H9 (cell line): Measurements from ENCODE around the gene PDLIM3. TPM values are rescaled to one million over a fixed set of nuclear protein-coding genes. Genes with fewer than 3 reads are reported as not detected.
A peak's percentile ranks its signal among the peaks of the same experiment; 100 is the strongest.

ENCODE experiments used
- DNase-seq: peaks from one replicate; pipeline ENCODE4 v3.0.0-alpha.2; 2017
- H2AFZ ChIP-seq: one replicate; pipeline ENCODE4 v1.6.1; 2013; ENCODE audit warnings: mild to moderate bottlenecking, low read length, control low read depth, moderate library complexity
- H2AK5ac ChIP-seq: 2 replicates; pipeline ENCODE4 v1.6.1; 2013; ENCODE audit warnings: low read length, control low read depth, mixed read lengths; ENCODE audit not compliant: insufficient read length
- H2BK120ac ChIP-seq: one replicate; pipeline ENCODE4 v1.6.1; 2013; ENCODE audit warnings: low read depth, mild to moderate bottlenecking, low read length, control low read depth, inconsistent platforms; ENCODE audit not compliant: poor library complexity, severe bottlenecking
- H2BK12ac ChIP-seq: 2 replicates; pipeline ENCODE4 v1.6.1; 2013; ENCODE audit warnings: low read length, control low read depth, mixed read lengths, low read depth; ENCODE audit not compliant: insufficient read length
- H2BK15ac ChIP-seq: 2 replicates; pipeline ENCODE4 v1.6.1; 2013; ENCODE audit warnings: low read depth, low read length, control low read depth
- H2BK20ac ChIP-seq: one replicate; pipeline ENCODE4 v1.6.1; 2013; ENCODE audit warnings: low read depth, mild to moderate bottlenecking, low read length, control low read depth, inconsistent platforms; ENCODE audit not compliant: poor library complexity, severe bottlenecking
- H2BK5ac ChIP-seq: 2 replicates; pipeline ENCODE4 v1.6.1; 2013; ENCODE audit warnings: low read length, control low read depth, mixed read lengths; ENCODE audit not compliant: insufficient read length
- H3K14ac ChIP-seq: 2 replicates; pipeline ENCODE4 v1.6.1; 2013; ENCODE audit warnings: low read length, control low read depth; ENCODE audit not compliant: insufficient read depth
- H3K18ac ChIP-seq: 2 replicates; pipeline ENCODE4 v1.6.1; 2013; ENCODE audit warnings: low read depth, mild to moderate bottlenecking, mixed read lengths, low read length, control low read depth; ENCODE audit not compliant: insufficient read length
- H3K23ac ChIP-seq: 2 replicates; pipeline ENCODE4 v1.6.1; 2013; ENCODE audit warnings: low read length, control low read depth, mixed read lengths, low read depth; ENCODE audit not compliant: insufficient read length
- H3K23me2 ChIP-seq: 2 replicates; pipeline ENCODE4 v1.6.1; 2013; ENCODE audit warnings: low read depth, mild to moderate bottlenecking, mixed read lengths, low read length, control low read depth; ENCODE audit not compliant: insufficient read length, poor library complexity, severe bottlenecking
- H3K27ac ChIP-seq: 2 replicates; pipeline ENCODE4 v1.5.1; 2013; ENCODE audit warnings: low read length, control low read depth, mixed read lengths, low read depth; ENCODE audit not compliant: insufficient read length
- H3K27me3 ChIP-seq: 2 replicates; pipeline ENCODE4 v1.6.1; 2013; ENCODE audit warnings: low read length, control low read depth, inconsistent platforms; ENCODE audit not compliant: insufficient read depth
- H3K4ac ChIP-seq: 2 replicates; pipeline ENCODE4 v1.6.1; 2013; ENCODE audit warnings: low read depth, mild to moderate bottlenecking, control low read depth, inconsistent platforms, low read length, moderate library complexity
- H3K4me1 ChIP-seq: 2 replicates; pipeline ENCODE4 v1.6.1; 2013; ENCODE audit warnings: low read length, control low read depth, inconsistent platforms; ENCODE audit not compliant: insufficient read depth
- H3K4me2 ChIP-seq: 2 replicates; pipeline ENCODE4 v1.6.1; 2013; ENCODE audit warnings: low read length, control low read depth, mixed read lengths; ENCODE audit not compliant: insufficient read length, insufficient read depth
- H3K56ac ChIP-seq: 2 replicates; pipeline ENCODE4 v1.6.1; 2013; ENCODE audit warnings: low read depth, mild to moderate bottlenecking, mixed read lengths, low read length, control low read depth; ENCODE audit not compliant: insufficient read length
- H3K79me1 ChIP-seq: 2 replicates; pipeline ENCODE4 v1.6.1; 2013; ENCODE audit warnings: low read depth, mild to moderate bottlenecking, moderate library complexity, low read length, control low read depth, inconsistent platforms; ENCODE audit not compliant: insufficient read depth, poor library complexity, severe bottlenecking
- H3K79me2 ChIP-seq: 2 replicates; pipeline ENCODE4 v1.6.1; 2013; ENCODE audit warnings: low read length, control low read depth, inconsistent platforms; ENCODE audit not compliant: insufficient read depth
- H3K9ac ChIP-seq: 2 replicates; pipeline ENCODE4 v1.6.1; 2013; ENCODE audit warnings: low read length, control low read depth, mixed read lengths; ENCODE audit not compliant: insufficient read length; ENCODE audit errors: extremely low read depth
- H3K9me3 ChIP-seq: one replicate; pipeline ENCODE4 v1.6.1; 2013; ENCODE audit warnings: low read depth, low read length, inconsistent platforms; ENCODE audit not compliant: control insufficient read depth
- H3T11ph ChIP-seq: one replicate; pipeline ENCODE4 v1.6.1; 2013; ENCODE audit warnings: mild to moderate bottlenecking, low read length, control low read depth, inconsistent platforms
- H4K20me1 ChIP-seq: one replicate; pipeline ENCODE4 v1.6.1; 2013; ENCODE audit not compliant: control insufficient read depth, insufficient read length, insufficient read depth
- H4K5ac ChIP-seq: 2 replicates; pipeline ENCODE4 v1.6.1; 2013; ENCODE audit warnings: low read depth, mild to moderate bottlenecking, mixed read lengths, low read length, control low read depth; ENCODE audit not compliant: insufficient read length
- H4K8ac ChIP-seq: replicated peaks from 2 replicates; pipeline ENCODE4 v1.6.1; 2013; ENCODE audit warnings: low read length, control low read depth, mixed read lengths, low read depth; ENCODE audit not compliant: insufficient read length
- H4K91ac ChIP-seq: 2 replicates; pipeline ENCODE4 v1.6.1; 2013; ENCODE audit warnings: low read depth, mild to moderate bottlenecking, moderate library complexity, mixed read lengths, low read length, control low read depth; ENCODE audit not compliant: insufficient read length
- H3K27ac Mint-ChIP-seq, 3 experiments: 2 replicates in 2 of 3; 3 replicates in 1 of 3; pipeline ENCODE4 v1.8.0; 2020 to 2021; ENCODE audit warnings: mixed read lengths in 3 of 3, mild to moderate bottlenecking in 1 of 3, moderate library complexity in 1 of 3
- H3K27me3 Mint-ChIP-seq: 2 replicates; pipeline ENCODE4 v1.8.0; 2021; ENCODE audit warnings: low read depth, mild to moderate bottlenecking, moderate library complexity, mixed read lengths
- H3K36me3 Mint-ChIP-seq, 3 experiments: 2 replicates in 2 of 3; 3 replicates in 1 of 3; pipeline ENCODE4 v1.8.0; 2020 to 2021; ENCODE audit warnings: low read depth in 3 of 3, mixed read lengths in 3 of 3; ENCODE audit not compliant: insufficient read depth in 1 of 3
- H3K4me1 Mint-ChIP-seq, 2 experiments: 2 replicates each; pipeline ENCODE4 v1.8.0; 2020; ENCODE audit warnings: mixed read lengths in 2 of 2
- H3K4me3 Mint-ChIP-seq, 2 experiments: 2 replicates in 1 of 2; 3 replicates in 1 of 2; pipeline ENCODE4 v1.8.0; 2020 to 2021; ENCODE audit warnings: mild to moderate bottlenecking in 2 of 2, mixed read lengths in 2 of 2, moderate library complexity in 1 of 2
- H3K9me3 Mint-ChIP-seq, 2 experiments: 2 replicates in 1 of 2; 3 replicates in 1 of 2; pipeline ENCODE4 v1.8.0; 2020; ENCODE audit warnings: mild to moderate bottlenecking in 2 of 2, mixed read lengths in 2 of 2, moderate library complexity in 1 of 2
- CTCF ChIP-seq: fragments of 200-600 bp; sonication (generic); conservative IDR thresholded peaks from 3 replicates; pipeline ENCODE4 v1.8.0; 2021; ENCODE audit warnings: antibody characterized with exemption, mild to moderate bottlenecking
- WGBS: extraction: QIAGEN DNeasy Blood & Tissue Kit; methylation state at CpG from one replicate; pipeline ENCODE4 v1.1.7; 2013; ENCODE audit warnings: missing lambda C conversion rate, low lambda C conversion rate, mixed read lengths; ENCODE audit not compliant: insufficient read length; ENCODE audit errors: extremely low coverage; 5-methylcytosine and 5-hydroxymethylcytosine counted together
- total RNA-seq: library from RNA; stranded (reverse); gene quantifications from 2 replicates; pipeline ENCODE4 v1.2.1, GENCODE V29; 2021

The PDLIM3 gene
- total RNA-seq, 1 experiment from 2014 or later: 12.0 TPM

- no peak overlapping the region for H3K4me3 Mint-ChIP-seq
- Histone ChIP-seq H3K56ac (no peak overlapping the region), H3K9ac (no peak overlapping the region), H3K27me3 (no peaks in the 10 kb centered on the region), H3K18ac (no peak overlapping the region), H2BK20ac (no peak overlapping the region), H4K20me1 (no peaks in the 10 kb centered on the region), H2AFZ (no peak overlapping the region), H2BK5ac (no peak overlapping the region), H4K91ac (no peak overlapping the region), H3K14ac (no peak overlapping the region), H2BK120ac (no peak overlapping the region), H3K4me2 (no peak overlapping the region), H3K79me2 (no peaks in the 10 kb centered on the region), H3K27ac (no peak overlapping the region), H3K23ac (no peak overlapping the region), H3K4ac (no peak overlapping the region), H2BK15ac (no peak overlapping the region), H4K8ac (no peak overlapping the region), H2AK5ac (no peak overlapping the region), H3T11ph (no peak overlapping the region), H3K9me3 (peaks cover 7% of the 10 kb centered on the region), H2BK12ac (no peak overlapping the region), H3K23me2 (no peaks in the 10 kb centered on the region), H3K79me1 (no peaks in the 10 kb centered on the region), H4K5ac (no peak overlapping the region), H3K4me1 (no peaks in the 10 kb centered on the region)
- no CpG with 5 or more reads among the region's 11 CpGs for WGBS
- peaks cover 12 to 15% of the 10 kb centered on the region in 2 experiments for H3K9me3 Mint-ChIP-seq
- H3K27ac Mint-ChIP-seq: peak overlapping the region in 2 of 3 experiments; percentile 55 to 63; a peak in 3 of 7 replicates
- peaks cover 7 to 11% of the 10 kb centered on the region in 2 experiments for H3K4me1 Mint-ChIP-seq
- peaks cover 3% of the 10 kb centered on the region; the same call in 1 of the 2 replicates for H3K27me3 Mint-ChIP-seq
- no peak for TF ChIP-seq CTCF
- no peak for DNase-seq
- H3K36me3 Mint-ChIP-seq: peaks cover 12 to 38% (median 17%) of the 10 kb centered on the region in 3 experiments
Measured at GRCh38 chr4:185502386-185502785, 32.9 kb downstream of the PDLIM3 start.
